Fibroblast of pulmonary artery (primary cell): ENCODE results near the gene TM9SF2.
"Not testable (repeated sequence)": the region's sequence is repeated elsewhere in the genome, so short reads cannot be mapped to it uniquely, and the experiment has no call there.

ENCODE experiments used
- DNase-seq: peaks from one replicate; pipeline ENCODE4 v3.0.0-alpha.2; 2010; ENCODE audit warnings: low read depth
- H3K4me3 ChIP-seq: replicated peaks from 2 replicates; pipeline ENCODE4 v1.5.1; 2011; ENCODE audit warnings: low read depth, mild to moderate bottlenecking, control low read depth, low read length, moderate library complexity
- CTCF ChIP-seq: IDR thresholded peaks from 2 replicates; pipeline ENCODE4 v1.5.1; 2011; ENCODE audit warnings: mild to moderate bottlenecking, control low read depth, low read length, inconsistent platforms; ENCODE audit errors: missing control alignments

Gene TM9SF2

GRCh38 chr13:99501184-99501847, at the start of gene TM9SF2:
TSS of gene TM9SF2 (plus strand) at chr13:99501472. CDS start at chr13:99501607, 135 bp downstream.
- TF ChIP-seq CTCF, result no peak
- DNase-seq, result peak; percentile 98
- peak within 1 kb of the TSS; percentile 93 for H3K4me3 ChIP-seq

GRCh38 chr13:99454518-99455183, 46.6 kb upstream of the TM9SF2 start:
- H3K4me3 ChIP-seq, result no peak overlapping the region
- TF ChIP-seq CTCF, result no peak
- no peak for DNase-seq

- DNase-seq, result no peak
- H3K4me3 ChIP-seq, result no peak overlapping the region
- TF ChIP-seq CTCF, result no peak
These were observed 42.0 kb upstream of the TM9SF2 start for GRCh38 chr13:99459099-99459850.

- not testable (repeated sequence) for DNase-seq, H3K4me3 ChIP-seq
These were observed 40.5 kb upstream of the TM9SF2 start for GRCh38 chr13:99460802-99461201.

GRCh38 chr13:99463646-99464397, 37.5 kb upstream of the TM9SF2 start:
- H3K4me3 ChIP-seq, result no peak overlapping the region
- TF ChIP-seq CTCF, result no peak
- no peak for DNase-seq

- TF ChIP-seq CTCF, result no peak
- no peak overlapping the region for H3K4me3 ChIP-seq
- DNase-seq, result no peak
These were observed 36.8 kb upstream of the TM9SF2 start for GRCh38 chr13:99464441-99464949.
